Keratinocyte (primary cell): ENCODE data around the gene PPID. TPM values are rescaled to one million over a fixed set of nuclear protein-coding genes. Genes with fewer than 3 reads are reported as not detected.

Source experiments
- DNase-seq: peaks from one replicate; pipeline ENCODE4 v3.0.0-alpha.2; 2011; ENCODE audit warnings: low read depth, missing footprints, low spot score
- FAIRE-seq: peaks from 2 replicates; lab custom pipeline; 2011; peaks lifted over from hg19 to GRCh38; lab: Jason Lieb, UNC
- H2AFZ ChIP-seq: 2 replicates; pipeline ENCODE4 v1.6.0; 2012; ENCODE audit warnings: low read length, control low read depth, inconsistent platforms; ENCODE audit not compliant: control insufficient read depth
- H3K27ac ChIP-seq: 2 replicates; pipeline ENCODE4 v1.5.1; 2011; ENCODE audit warnings: low read length; ENCODE audit not compliant: control insufficient read depth, insufficient read depth
- H3K27me3 ChIP-seq: 3 replicates; pipeline ENCODE4 v1.6.0; 2011; ENCODE audit warnings: low read length; ENCODE audit not compliant: control insufficient read depth, insufficient read depth; ENCODE audit errors: extremely low read depth
- H3K36me3 ChIP-seq, 2 experiments: 2 replicates in 1 of 2; 3 replicates in 1 of 2; pipeline ENCODE4 v1.5.1; 2011; ENCODE audit warnings: low read length in 2 of 2, mild to moderate bottlenecking in 1 of 2; ENCODE audit not compliant: control insufficient read depth in 2 of 2, insufficient read depth in 2 of 2; ENCODE audit errors: extremely low read depth in 1 of 2
- H3K4me1 ChIP-seq: 3 replicates; pipeline ENCODE4 v1.5.1; 2011; ENCODE audit warnings: low read length; ENCODE audit not compliant: control insufficient read depth, insufficient read depth; ENCODE audit errors: extremely low read depth
- H3K4me2 ChIP-seq: 3 replicates; pipeline ENCODE4 v1.6.0; 2011; ENCODE audit warnings: low read depth, low read length; ENCODE audit not compliant: control insufficient read depth, insufficient read depth; ENCODE audit errors: extremely low read depth
- H3K4me3 ChIP-seq, 3 experiments: fragments of 200-600 bp in 1 of 3; sonication (generic) in 1 of 3; 2 replicates in 2 of 3; 3 replicates in 1 of 3; pipeline ENCODE4 v1.5.1; 2011 to 2016; ENCODE audit warnings: low read length in 3 of 3, mild to moderate bottlenecking in 3 of 3, control low read depth in 2 of 3, inconsistent platforms in 1 of 3, low read depth in 1 of 3, mixed read lengths in 1 of 3, mixed run types in 1 of 3, moderate library complexity in 1 of 3; ENCODE audit not compliant: control insufficient read depth in 2 of 3, insufficient read depth in 2 of 3; ENCODE audit errors: extremely low read depth in 1 of 3
- H3K79me2 ChIP-seq: 2 replicates; pipeline ENCODE4 v1.6.0; 2012; ENCODE audit warnings: low read length; ENCODE audit not compliant: control insufficient read depth, insufficient read depth
- H3K9ac ChIP-seq: 3 replicates; pipeline ENCODE4 v1.6.0; 2011; ENCODE audit warnings: low read length; ENCODE audit not compliant: control insufficient read depth, insufficient read depth; ENCODE audit errors: extremely low read depth
- H3K9me1 ChIP-seq: 3 replicates; pipeline ENCODE4 v1.6.0; 2011; ENCODE audit warnings: low read length; ENCODE audit not compliant: control insufficient read depth, insufficient read depth; ENCODE audit errors: extremely low read depth
- H3K9me3 ChIP-seq: 2 replicates; pipeline ENCODE4 v1.5.1; 2012; ENCODE audit warnings: low read depth, low read length; ENCODE audit not compliant: control insufficient read depth
- H4K20me1 ChIP-seq: 3 replicates; pipeline ENCODE4 v1.6.0; 2011; ENCODE audit warnings: low read length; ENCODE audit not compliant: control insufficient read depth, insufficient read depth; ENCODE audit errors: extremely low read depth
- EZH2 ChIP-seq: IDR thresholded peaks from one replicate; pipeline ENCODE4 v1.6.1; 2012; ENCODE audit warnings: inconsistent platforms, mild to moderate bottlenecking, low read length, moderate library complexity
- dilution Hi-C: fragments of 300-500 bp; cut with MboI; formaldehyde crosslinking; loops from one replicate; pipeline ENCODE4 v1.7.0; 2020; ENCODE audit warnings: low sequenced_read_pairs; ENCODE audit not compliant: extremely low pct_ligation_motif_present
- polyA plus RNA-seq, 5 experiments: library from polyadenylated mRNA; depleted of rRNA in 3 of 5; stranded (reverse) in 3 of 5; stranded (forward) in 1 of 5; unstranded in 1 of 5; fragments of >200 nt; gene quantifications; 1 replicate in 1 of 5; 2 replicates in 3 of 5; 3 replicates in 1 of 5; pipeline versions ENCODE4 v1.2.1 to v1.2.3, GENCODE V29; 2011 to 2012; ENCODE audit warnings: missing spikeins in 2 of 5, low read depth in 1 of 5, low replicate concordance in 1 of 5
- TF ChIP-seq, protein P1 (sequence below), 3 experiments: IDR thresholded peaks in 1 of 3; conservative IDR thresholded peaks in 1 of 3; optimal IDR thresholded peaks in 1 of 3; 2 replicates in 2 of 3; 3 replicates in 1 of 3; pipeline versions ENCODE3 to v1.5.1; 2011; ENCODE audit warnings: low read length in 3 of 3, mild to moderate bottlenecking in 3 of 3, moderate library complexity in 2 of 3, control low read depth in 1 of 3, inconsistent platforms in 1 of 3; ENCODE audit not compliant: insufficient read depth in 2 of 3; ENCODE audit errors: extremely low read depth in 1 of 3

The PPID gene
- polyA plus RNA-seq, 1 donor (not counting 4 experiments of a cell fraction or from before 2014, with no cell fraction given) = 27.2 TPM

DNA sequence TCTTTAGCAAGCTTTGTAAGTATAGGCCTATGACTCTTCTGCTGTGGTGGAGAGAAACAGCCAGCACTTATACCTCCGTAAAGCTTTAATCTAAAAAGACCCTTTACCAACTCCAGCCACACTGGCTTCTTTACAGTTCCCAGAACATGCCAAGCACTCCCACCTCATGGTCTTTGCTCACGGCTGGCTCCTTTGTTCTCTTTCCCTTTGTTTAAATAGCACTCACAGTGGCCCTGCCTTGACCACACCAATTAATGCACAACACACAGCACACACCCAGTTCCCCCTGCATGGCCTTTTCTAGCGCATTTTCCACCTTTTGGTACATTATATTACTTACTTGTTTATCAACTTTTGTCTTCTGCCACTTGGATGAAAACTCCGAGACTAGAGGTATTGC lies 18.9 kb downstream of the PPID start:
- Histone ChIP-seq H3K4me2 (no peak overlapping the region), H4K20me1 (no peaks in the 10 kb centered on the region), H3K4me1 (no peaks in the 10 kb centered on the region), H3K9me3 (no peaks in the 10 kb centered on the region), H2AFZ (no peak overlapping the region), H3K27me3 (no peaks in the 10 kb centered on the region), H3K9ac (no peak overlapping the region), H3K4me3 (no peak overlapping the region), H3K36me3 (peaks cover 0 to 3% of the 10 kb centered on the region in 2 experiments), H3K27ac (no peak overlapping the region), H3K79me2 (no peaks in the 10 kb centered on the region), H3K9me1 (no peaks in the 10 kb centered on the region)
- no peak for FAIRE-seq
- dilution Hi-C loops = no loop called here
- DNase-seq = no peak
- TF ChIP-seq, protein P1, sequence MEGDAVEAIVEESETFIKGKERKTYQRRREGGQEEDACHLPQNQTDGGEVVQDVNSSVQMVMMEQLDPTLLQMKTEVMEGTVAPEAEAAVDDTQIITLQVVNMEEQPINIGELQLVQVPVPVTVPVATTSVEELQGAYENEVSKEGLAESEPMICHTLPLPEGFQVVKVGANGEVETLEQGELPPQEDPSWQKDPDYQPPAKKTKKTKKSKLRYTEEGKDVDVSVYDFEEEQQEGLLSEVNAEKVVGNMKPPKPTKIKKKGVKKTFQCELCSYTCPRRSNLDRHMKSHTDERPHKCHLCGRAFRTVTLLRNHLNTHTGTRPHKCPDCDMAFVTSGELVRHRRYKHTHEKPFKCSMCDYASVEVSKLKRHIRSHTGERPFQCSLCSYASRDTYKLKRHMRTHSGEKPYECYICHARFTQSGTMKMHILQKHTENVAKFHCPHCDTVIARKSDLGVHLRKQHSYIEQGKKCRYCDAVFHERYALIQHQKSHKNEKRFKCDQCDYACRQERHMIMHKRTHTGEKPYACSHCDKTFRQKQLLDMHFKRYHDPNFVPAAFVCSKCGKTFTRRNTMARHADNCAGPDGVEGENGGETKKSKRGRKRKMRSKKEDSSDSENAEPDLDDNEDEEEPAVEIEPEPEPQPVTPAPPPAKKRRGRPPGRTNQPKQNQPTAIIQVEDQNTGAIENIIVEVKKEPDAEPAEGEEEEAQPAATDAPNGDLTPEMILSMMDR (optimal IDR thresholded peaks at IDR 0.05 in 1 of 3, IDR thresholded peaks at IDR 0.05 in 1 of 3, conservative IDR thresholded peaks at IDR 0.05 in 1 of 3; ENCODE audit: extremely low read depth in 1 of 3, insufficient read depth in 2 of 3, low read length in 3 of 3) = no peak
- no peak for TF ChIP-seq EZH2

DNA sequence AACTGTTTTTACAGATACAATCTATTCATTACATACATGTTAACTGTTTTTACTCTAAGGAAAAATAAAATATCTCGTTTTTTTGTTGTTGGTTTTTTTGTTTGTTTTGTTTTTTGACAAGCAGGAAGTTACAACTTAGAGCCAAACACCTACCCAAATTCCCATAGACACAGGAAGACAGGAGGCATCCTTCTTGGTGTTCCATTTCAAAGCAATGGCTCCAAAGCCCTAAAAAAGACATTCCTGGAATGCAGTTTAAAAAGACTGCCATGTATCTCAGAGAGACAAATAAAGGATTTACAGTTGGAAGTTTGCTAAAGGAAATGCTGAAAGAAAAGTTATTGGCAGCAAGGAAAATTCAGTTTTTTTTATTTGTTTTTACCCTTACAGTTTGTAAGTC lies 34.4 kb downstream of the PPID start:
- Histone ChIP-seq H3K9me3 (no peaks in the 10 kb centered on the region), H3K4me1 (no peaks in the 10 kb centered on the region), H3K27ac (no peak overlapping the region), H3K36me3 (peaks cover 0 to 1% of the 10 kb centered on the region in 2 experiments), H4K20me1 (no peaks in the 10 kb centered on the region), H3K9me1 (no peaks in the 10 kb centered on the region), H3K9ac (no peak overlapping the region), H3K4me3 (no peak overlapping the region), H2AFZ (no peak overlapping the region), H3K27me3 (no peaks in the 10 kb centered on the region), H3K79me2 (no peaks in the 10 kb centered on the region), H3K4me2 (no peak overlapping the region)
- DNase-seq = no peak
- dilution Hi-C loops = no loop called here
- FAIRE-seq = no peak
- TF ChIP-seq EZH2 = no peak
- TF ChIP-seq, protein P1 (optimal IDR thresholded peaks at IDR 0.05 in 1 of 3, IDR thresholded peaks at IDR 0.05 in 1 of 3, conservative IDR thresholded peaks at IDR 0.05 in 1 of 3; ENCODE audit: extremely low read depth in 1 of 3, insufficient read depth in 2 of 3, low read length in 3 of 3) = no peak
